AG10803 (cell line): Measurements from ENCODE around the gene SYT9.

ENCODE experiments used
- DNase-seq: peaks from one replicate; pipeline ENCODE4 v3.0.0; 2010; ENCODE audit warnings: low read depth
- H3K4me3 ChIP-seq: 2 replicates; pipeline ENCODE4 v1.5.1; 2011; ENCODE audit warnings: mild to moderate bottlenecking, low read length, control low read depth
- TF ChIP-seq, protein P1 (sequence below): conservative IDR thresholded peaks from 2 replicates; pipeline ENCODE4 v1.5.1; 2011; ENCODE audit warnings: mild to moderate bottlenecking, low read length, control low read depth, inconsistent platforms

SYT9 gene

GRCh38 chr11:7307836-7308235 is 56.1 kb downstream of the SYT9 start:
- H3K4me3 ChIP-seq: no peak overlapping the region
- no peak for DNase-seq
- TF ChIP-seq, protein P1, sequence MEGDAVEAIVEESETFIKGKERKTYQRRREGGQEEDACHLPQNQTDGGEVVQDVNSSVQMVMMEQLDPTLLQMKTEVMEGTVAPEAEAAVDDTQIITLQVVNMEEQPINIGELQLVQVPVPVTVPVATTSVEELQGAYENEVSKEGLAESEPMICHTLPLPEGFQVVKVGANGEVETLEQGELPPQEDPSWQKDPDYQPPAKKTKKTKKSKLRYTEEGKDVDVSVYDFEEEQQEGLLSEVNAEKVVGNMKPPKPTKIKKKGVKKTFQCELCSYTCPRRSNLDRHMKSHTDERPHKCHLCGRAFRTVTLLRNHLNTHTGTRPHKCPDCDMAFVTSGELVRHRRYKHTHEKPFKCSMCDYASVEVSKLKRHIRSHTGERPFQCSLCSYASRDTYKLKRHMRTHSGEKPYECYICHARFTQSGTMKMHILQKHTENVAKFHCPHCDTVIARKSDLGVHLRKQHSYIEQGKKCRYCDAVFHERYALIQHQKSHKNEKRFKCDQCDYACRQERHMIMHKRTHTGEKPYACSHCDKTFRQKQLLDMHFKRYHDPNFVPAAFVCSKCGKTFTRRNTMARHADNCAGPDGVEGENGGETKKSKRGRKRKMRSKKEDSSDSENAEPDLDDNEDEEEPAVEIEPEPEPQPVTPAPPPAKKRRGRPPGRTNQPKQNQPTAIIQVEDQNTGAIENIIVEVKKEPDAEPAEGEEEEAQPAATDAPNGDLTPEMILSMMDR: no peak

DNA sequence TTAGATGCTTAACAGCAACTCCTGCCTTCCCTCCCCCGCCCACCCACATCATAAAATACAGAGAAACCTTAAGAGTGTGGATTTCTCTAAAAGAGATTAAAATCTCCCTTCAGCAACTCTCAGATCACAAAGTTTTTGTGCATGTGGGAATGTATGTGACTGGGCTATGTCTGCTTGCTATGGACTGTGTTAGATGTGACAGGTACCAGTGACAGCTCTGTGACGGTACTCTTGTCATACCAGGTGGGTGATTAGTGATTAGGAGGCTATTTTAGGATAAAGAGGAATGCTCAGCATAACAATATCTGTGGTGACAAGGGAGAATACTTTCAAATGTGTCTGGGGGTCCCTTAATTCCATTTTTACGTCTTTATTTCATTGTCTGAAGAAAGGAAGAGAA is 60.2 kb downstream of the SYT9 start:
- no peak for DNase-seq

DNA sequence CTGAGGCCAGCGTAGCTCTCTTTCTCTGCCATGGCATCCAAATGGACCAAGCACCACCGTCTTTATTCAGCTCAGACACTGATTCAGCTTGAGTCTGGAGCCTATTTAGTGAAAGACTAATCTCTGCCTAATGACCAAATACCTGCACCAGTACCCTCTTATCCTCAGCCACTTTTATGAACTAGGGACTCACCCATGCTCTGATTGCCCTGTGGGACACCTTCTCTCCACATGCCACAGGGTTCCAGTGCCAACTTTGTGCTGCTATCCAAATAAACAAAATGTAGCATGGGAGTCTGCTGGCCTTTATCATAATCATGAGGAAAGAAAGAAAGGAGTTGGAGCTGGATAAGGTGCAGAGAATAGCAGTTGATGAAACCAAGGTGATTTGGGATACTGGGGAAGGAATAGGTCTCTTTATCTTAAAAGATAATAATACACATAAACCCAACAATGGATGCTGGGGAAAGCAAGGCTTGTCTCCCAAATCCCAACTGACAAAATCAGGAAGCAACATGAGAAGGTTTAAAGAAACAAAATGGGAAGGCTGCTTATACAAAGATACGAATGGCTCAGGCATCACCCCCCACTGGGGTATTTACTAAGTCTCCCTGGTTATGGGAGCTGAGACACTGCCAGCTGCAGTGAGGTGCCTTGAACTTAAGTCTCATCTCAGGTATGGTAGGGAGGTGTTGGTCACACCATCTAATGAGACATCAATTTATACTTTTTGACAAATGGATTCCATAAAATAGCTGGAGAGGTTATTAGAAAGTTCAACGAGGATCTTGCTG is 63.3 kb downstream of the SYT9 start:
- TF ChIP-seq, protein P1: no peak
- no peak for DNase-seq
- no peak overlapping the region for H3K4me3 ChIP-seq

More for the DNA sequence above, 60.2 kb downstream of the SYT9 start:
- H3K4me3 ChIP-seq: no peak overlapping the region
- TF ChIP-seq, protein P1: no peak

GRCh38 chr11:7319501-7319900 is 67.8 kb downstream of the SYT9 start:
- TF ChIP-seq, protein P1: no peak
- H3K4me3 ChIP-seq: no peak overlapping the region
- DNase-seq: no peak

- no peak for DNase-seq
- TF ChIP-seq, protein P1: no peak
- no peak overlapping the region for H3K4me3 ChIP-seq
Measured at GRCh38 chr11:7320306-7320705, 68.6 kb downstream of the SYT9 start.

- TF ChIP-seq, protein P1: no peak
- H3K4me3 ChIP-seq: no peak overlapping the region
- no peak for DNase-seq
Measured at GRCh38 chr11:7321473-7322450, 70.1 kb downstream of the SYT9 start.
